GM18861 (cell line): ENCODE results near the gene ATP10D.
"Not testable (repeated sequence)": the region's sequence is repeated elsewhere in the genome, so short reads cannot be mapped to it uniquely, and the experiment has no call there.

Experiments
- ATAC-seq: cut with Tn5 transposase; IDR thresholded peaks from one replicate; pipeline ENCODE4 v1.9.1; 2021; ENCODE audit not compliant: unreplicated experiment

Gene ATP10D

DNA sequence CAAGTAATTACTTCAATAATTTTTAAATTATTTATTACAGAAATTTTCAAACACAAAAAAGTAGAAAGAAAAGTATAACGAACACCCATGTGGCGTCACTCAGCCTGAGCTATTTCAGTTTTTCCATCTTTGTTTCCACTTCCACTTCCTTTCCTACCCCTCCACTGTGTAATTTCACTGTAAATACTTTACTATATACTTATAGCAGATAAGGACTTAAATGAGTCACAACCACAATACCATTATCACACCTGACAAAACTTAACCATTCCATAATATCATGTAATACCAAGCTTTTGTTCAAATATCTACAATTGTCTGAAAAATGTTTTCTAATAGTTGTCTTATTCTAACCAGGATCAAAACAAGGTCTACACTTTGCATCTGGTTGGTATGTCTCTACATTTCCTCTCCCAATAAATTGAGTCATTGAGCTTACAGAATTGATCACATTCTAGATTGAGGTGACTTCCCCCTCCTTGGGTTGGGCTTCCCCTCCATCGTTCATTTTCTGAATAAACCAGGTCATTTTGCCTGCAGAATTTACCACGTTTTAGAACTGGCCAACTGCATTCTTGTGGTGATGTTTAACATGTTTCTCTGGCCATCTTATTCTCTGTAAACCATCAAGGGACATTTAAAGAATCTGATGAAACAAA lies 48.7 kb downstream of the ATP10D start:
- no peak for ATAC-seq

DNA sequence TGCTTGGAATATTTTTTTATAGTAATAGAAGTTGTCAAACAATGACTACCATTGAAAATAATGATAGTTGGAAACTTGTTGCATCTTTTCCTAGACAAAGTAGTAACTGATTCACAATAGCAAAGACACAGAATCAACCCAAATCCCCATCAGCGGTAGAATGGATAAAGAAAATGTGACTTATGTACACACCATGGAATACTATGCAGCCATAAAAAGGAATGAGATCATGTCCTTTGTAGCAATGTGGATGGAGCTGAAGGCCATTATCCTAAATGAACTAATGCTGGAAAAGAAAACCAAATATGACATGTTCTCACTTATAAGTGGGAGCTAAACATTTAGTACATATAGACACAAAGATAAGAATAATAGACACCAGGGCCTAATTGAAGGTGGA lies 49.7 kb downstream of the ATP10D start:
- ATAC-seq, result no peak

DNA sequence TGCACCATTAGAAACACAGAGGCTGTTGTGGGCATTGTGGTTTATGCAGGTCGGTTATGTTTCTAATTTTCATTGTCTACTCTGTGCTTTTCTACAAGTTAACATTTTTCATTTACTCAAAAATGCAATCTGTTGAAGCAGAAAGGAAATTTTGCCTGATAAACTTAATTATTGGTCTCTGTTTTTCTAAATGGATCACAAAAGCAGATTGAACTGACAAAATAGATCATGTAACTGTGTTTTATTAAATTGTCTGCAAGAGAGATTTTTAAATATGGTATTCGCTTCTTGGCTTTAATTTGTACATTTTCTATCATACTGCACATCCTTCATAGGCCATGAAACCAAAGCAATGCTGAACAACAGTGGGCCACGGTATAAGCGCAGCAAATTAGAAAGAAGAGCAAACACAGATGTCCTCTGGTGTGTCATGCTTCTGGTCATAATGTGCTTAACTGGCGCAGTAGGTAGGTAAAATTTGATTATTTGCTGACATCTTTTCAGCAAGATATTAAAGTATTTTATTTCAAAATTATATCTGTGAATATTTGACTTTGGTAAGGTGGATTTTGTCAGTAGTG lies 50.6 kb downstream of the ATP10D start:
- ATAC-seq, result no peak

GRCh38 chr4:47536966-47537365 lies 51.9 kb downstream of the ATP10D start:
- no peak for ATAC-seq

GRCh38 chr4:47538111-47538824 lies 53.2 kb downstream of the ATP10D start:
- ATAC-seq, result no peak

GRCh38 chr4:47538825-47539154 lies 53.7 kb downstream of the ATP10D start:
- ATAC-seq, result no peak

- ATAC-seq, result not testable (repeated sequence)
Measured at GRCh38 chr4:47542640-47543039, 57.6 kb downstream of the ATP10D start.

DNA sequence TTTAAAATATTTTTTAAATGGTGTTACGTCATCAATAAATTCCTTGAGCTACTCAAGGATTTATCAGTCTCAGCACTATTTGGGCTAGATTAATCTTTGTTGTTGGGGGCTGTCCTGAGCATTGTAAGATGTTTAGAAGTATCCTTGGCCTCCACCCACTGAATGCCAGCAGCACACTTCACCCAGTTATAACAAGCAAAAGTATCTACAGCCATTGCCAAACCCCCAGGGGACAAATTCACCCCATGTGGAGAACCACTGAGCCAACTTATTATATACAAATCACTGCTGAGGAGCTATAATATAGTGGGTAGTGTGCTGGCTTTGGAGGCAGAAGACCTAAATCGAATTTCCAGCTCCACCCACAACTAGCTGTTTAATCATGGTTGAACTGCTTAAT lies 58.3 kb downstream of the ATP10D start:
- ATAC-seq, result no peak

DNA sequence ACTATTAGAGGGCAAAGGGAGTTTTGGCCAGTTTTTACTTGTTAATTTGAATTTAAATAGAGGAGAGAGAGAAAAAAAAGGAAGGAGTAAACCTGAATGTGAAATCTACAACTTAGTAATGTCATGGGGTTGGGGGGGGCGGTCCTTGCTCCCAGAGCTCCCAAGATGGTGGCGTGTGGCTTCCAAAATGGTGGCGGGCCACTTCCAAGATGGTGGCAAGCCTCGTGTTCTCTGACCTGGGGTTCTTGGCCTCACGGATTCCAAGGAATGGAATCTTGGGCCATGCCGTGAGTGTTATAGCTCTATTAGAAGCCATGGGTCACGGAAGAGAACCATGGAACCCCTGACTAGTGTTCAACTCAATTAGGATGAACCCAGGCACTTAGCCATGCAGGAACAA lies 65.3 kb downstream of the ATP10D start:
- not testable (repeated sequence) for ATAC-seq

DNA sequence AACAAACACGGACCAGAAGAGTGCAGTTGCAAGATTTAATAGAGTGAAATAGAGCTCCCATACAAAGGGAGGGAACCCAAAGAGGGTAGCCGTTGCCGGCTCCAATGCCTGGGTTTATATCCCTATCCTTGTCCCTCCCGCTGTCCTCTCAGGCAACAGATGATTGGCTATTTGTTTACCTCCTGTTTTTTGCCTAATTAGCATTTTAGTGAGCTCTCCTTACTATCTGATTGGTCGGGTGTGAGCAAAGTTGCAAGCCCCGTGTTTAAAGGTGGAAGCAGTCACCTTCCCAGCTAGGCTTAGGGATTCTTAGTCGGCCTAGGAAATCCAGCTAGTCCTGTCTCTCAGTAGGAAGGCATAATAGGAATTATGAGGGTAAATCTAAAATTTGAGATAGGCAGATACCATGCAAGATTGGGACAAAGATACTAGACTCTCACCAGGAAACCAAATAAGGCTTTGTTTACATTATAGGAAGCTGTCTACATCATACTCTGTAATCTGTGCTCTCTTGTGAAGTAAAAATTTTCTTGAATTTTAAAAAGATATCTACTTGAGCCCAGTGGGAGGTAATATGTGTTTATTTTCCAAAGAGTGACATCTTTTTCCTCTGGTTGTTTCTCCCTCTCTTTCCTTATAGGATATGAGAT lies 65.9 kb downstream of the ATP10D start:
- ATAC-seq, result no peak

- no peak for ATAC-seq
Measured at GRCh38 chr4:47551682-47552081, 66.6 kb downstream of the ATP10D start.

DNA sequence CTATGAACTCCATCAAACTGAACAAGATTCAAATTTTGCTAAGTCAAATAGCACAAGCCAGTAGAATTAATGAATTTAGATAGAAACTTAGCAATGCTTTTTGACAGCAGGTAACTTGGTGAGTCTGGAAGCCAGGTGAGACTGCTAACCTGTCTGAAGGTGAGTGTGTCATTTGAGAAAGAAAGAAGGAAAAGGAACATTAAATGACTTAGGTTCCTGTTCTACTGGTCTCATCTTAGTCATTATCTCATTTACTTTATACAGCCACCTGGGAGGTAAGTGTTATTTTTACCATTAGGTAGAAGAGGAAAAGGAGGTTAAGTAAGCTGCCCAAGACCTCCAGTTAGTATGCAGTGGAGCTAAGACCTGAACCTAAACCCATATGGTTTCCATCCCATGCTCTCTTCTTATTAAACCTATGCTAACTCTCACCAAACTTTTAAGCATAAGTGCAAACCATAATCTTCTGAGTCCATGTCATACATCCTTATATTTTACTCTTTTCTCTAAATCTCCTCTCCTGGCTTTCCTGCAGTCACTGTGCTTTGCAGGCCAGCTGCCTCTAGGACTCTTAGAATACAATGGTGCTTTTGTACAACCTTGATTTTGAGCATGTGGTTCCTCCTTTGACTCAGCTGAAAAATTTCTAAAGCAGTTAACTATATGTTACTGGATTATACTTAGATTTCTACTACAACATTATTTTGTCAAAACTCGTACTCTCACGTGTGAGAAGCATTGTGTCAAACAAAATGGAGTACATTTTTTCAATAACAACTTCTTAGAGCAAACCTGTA lies 68.5 kb downstream of the ATP10D start:
- no peak for ATAC-seq

GRCh38 chr4:47555920-47556319 lies 70.8 kb downstream of the ATP10D start:
- ATAC-seq, result not testable (repeated sequence)

GRCh38 chr4:47557255-47557654 lies 72.2 kb downstream of the ATP10D start:
- ATAC-seq, result no peak

- ATAC-seq, result no peak
Measured at GRCh38 chr4:47560682-47561081, 75.6 kb downstream of the ATP10D start.

DNA sequence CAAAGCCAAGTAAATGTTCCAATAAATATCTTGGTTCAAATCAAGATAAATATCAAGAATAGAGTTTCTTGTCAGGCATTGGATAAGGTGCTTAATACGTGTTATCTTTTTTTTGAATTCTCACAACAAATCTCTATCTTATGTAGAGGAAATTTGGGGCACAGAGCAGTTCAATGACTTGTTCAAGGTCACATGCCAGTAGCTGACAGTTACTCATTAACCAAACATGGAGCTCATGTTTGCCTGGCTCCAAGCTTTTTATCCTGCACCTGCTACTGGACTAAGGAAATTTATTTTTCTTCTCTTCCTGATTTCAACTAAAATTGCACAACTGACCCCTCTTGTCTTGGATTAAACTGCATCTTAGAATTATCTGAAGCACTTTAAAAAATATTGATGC lies 76.3 kb downstream of the ATP10D start:
- ATAC-seq, result no peak

DNA sequence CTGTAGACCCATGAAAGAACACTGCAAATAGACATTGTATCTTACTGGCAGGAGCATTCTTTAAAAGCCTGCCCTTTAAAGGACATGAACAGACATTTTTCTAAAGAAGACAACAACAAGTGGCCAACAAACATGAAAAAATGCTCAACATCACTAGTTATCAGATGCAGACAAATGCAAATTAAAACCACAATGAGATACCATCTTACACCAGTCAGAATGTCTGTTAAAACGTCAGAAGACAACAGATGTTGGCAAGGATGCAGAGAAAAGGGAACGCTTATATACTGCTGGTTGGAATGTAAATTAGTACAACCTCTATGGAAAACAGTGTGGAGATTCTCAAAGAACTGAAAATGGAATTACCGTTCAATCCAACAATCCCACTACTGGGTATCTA lies 77.2 kb downstream of the ATP10D start:
- no peak for ATAC-seq

DNA sequence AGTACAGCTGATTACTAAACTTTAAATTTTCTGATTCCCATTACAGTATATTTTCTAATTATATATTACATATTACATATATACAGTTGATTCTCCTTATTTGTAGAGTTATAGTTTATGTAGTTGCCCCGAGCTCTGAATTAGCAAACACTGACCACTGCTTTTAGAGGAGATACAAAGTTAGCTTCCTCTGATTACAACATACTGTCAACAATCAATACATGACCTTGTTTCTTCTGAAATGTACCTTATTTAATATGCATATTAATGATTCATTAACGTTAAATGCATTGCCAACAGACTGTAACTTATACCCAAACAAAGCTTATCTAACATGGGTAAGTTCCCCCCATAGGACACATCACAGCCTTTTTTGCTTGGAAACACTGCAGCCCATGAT lies 81.5 kb downstream of the ATP10D start:
- no peak for ATAC-seq

DNA sequence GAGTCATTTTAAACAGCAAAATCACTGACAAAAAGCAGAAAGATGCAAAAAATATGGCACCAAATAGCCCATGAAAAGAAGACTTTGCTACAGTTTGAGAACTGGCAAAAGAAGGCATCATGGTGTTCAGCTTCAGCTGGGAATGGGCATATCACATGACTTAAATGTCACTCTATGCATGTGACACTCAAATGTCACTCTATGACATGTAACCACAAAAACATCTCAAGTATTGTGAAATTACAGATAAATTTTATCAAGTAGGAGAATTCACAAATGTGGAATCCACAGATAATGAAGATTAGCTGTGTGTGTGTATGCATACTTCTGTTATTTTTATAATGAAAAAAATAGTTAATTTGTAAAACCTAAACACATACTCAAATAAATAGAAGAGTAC lies 81.9 kb downstream of the ATP10D start:
- ATAC-seq, result no peak

DNA sequence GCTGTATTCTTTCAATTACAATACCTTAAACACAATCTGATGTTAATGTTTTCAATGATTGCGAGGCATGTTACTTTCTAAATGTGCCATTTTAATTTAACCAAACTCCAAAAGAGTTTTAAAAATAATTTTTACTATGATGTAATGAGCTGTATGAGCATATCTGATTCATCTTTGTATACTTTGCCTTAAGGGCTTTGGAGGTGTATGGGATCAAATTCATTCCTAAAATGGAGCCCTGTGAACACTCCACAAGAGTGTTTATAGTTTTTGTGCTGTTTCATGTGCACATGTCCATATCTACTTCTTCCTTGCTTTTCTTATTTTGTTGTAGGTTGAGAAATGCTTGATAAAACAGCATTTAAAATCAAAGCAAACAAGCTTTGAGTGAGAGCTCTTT lies 82.4 kb downstream of the ATP10D start:
- no peak for ATAC-seq

- ATAC-seq, result no peak
Measured at GRCh38 chr4:47570816-47571215, 85.7 kb downstream of the ATP10D start.
